Urinary bladder (tissue), 2 donors: Measurements from ENCODE around the gene CHL1. TPM values are rescaled to one million over a fixed set of nuclear protein-coding genes. Genes with fewer than 3 reads are reported as not detected.

Source experiments
- polyA plus RNA-seq: library from polyadenylated mRNA; stranded (reverse); fragments of 200-250 nt; gene quantifications from one replicate; pipeline ENCODE4 v1.2.3, GENCODE V29; 2013
- small RNA-seq: library from RNA; depleted of rRNA; stranded (forward); fragments of <200 nt; gene quantifications from one replicate; pipeline ENCODE3, GENCODE V24; 2014
- total RNA-seq: library from RNA; depleted of rRNA; stranded (reverse); fragments of >200 nt; gene quantifications from one replicate; pipeline ENCODE4 v1.2.3, GENCODE V29; 2014
- donor health status: healthy.

Gene CHL1
- total and polyA plus RNA-seq, 2 donors: 10.7 to 47.3 TPM

Small RNAs within 50 kb of the gene (small RNA-seq; reads per million reads assigned to genes)
- not detected for gene RNU6-1194P
